HepG2 (cell line): ENCODE measurements around the gene TIMELESS. TPM values are rescaled to one million over a fixed set of nuclear protein-coding genes. Genes with fewer than 3 reads are reported as not detected.
A peak's percentile ranks its signal among the peaks of the same experiment; 100 is the strongest.

ENCODE experiments used
- CEBPB ChIP-seq: IDR thresholded peaks from 2 replicates; pipeline ENCODE4 v1.6.1; 2011; ENCODE audit warnings: low read depth, low read length, improper control_type of control experiment, borderline replicate concordance
- CENPX ChIP-seq: sonication (generic); formaldehyde crosslinking; IDR thresholded peaks from 2 replicates; pipeline ENCODE4 v1.9.0; 2021; ENCODE audit warnings: mild to moderate bottlenecking, missing genetic modification reagents, moderate library complexity
- CHCHD3 ChIP-seq: sonication (generic); formaldehyde crosslinking; IDR thresholded peaks from 2 replicates; pipeline ENCODE4 v1.8.0; 2022; ENCODE audit warnings: mild to moderate bottlenecking, missing genetic modification reagents, moderate library complexity
- HDAC1 ChIP-seq: sonication (generic); formaldehyde crosslinking; IDR thresholded peaks from 2 replicates; pipeline ENCODE4 v1.5.1; 2020; ENCODE audit warnings: mild to moderate bottlenecking, missing genetic modification reagents
- HOMEZ ChIP-seq: IDR thresholded peaks from 2 replicates; pipeline ENCODE4 v1.6.1; 2016; ENCODE audit warnings: low read depth
- IRF1 ChIP-seq: sonication (generic); formaldehyde crosslinking; IDR thresholded peaks from 2 replicates; pipeline ENCODE4 v1.4.0; 2020; ENCODE audit warnings: low read depth, mild to moderate bottlenecking, missing genetic modification reagents
- JUNB ChIP-seq: sonication (generic); formaldehyde crosslinking; IDR thresholded peaks from 2 replicates; pipeline ENCODE4 v1.8.0; 2022; ENCODE audit warnings: missing genetic modification reagents, mild to moderate bottlenecking, borderline replicate concordance
- KDM5A ChIP-seq: fragments of 200-600 bp; sonication (generic); IDR thresholded peaks from 2 replicates; pipeline ENCODE4 v1.7.0; 2018; ENCODE audit warnings: antibody characterized with exemption, mild to moderate bottlenecking, low read length, borderline replicate concordance
- KLF15 ChIP-seq: sonication (generic); formaldehyde crosslinking; IDR thresholded peaks from 2 replicates; pipeline ENCODE4 v1.8.1; 2023; ENCODE audit warnings: borderline replicate concordance, mild to moderate bottlenecking, inconsistent platforms, missing genetic modification reagents, mixed read lengths
- NFIC ChIP-seq: IDR thresholded peaks from 2 replicates; pipeline ENCODE4 v1.6.1; 2012; ENCODE audit warnings: mild to moderate bottlenecking, low read length, inconsistent platforms
- NR0B2 ChIP-seq: sonication (generic); formaldehyde crosslinking; IDR thresholded peaks from 2 replicates; pipeline ENCODE4 v1.4.0; 2020; ENCODE audit warnings: mild to moderate bottlenecking, missing genetic modification reagents
- PHB2 ChIP-seq: fragments of 450-650 bp; IDR thresholded peaks from 2 replicates; pipeline ENCODE4 v1.6.1; 2018; ENCODE audit not compliant: partially characterized antibody
- RBFOX2 ChIP-seq: fragments of 200-400 bp; formaldehyde crosslinking; IDR thresholded peaks from 2 replicates; pipeline ENCODE4 v1.6.1; 2017; ENCODE audit warnings: low read depth, mild to moderate bottlenecking, low read length
- RFXAP ChIP-seq: sonication (generic); formaldehyde crosslinking; IDR thresholded peaks from 2 replicates; pipeline ENCODE4 v1.4.0; 2020; ENCODE audit warnings: missing genetic modification reagents, borderline replicate concordance
- SMAD9 ChIP-seq: sonication (generic); formaldehyde crosslinking; IDR thresholded peaks from 2 replicates; pipeline ENCODE4 v1.5.1; 2020; ENCODE audit warnings: mild to moderate bottlenecking, missing genetic modification reagents
- TBX3 ChIP-seq: fragments of 450-650 bp; IDR thresholded peaks from 2 replicates; pipeline ENCODE4 v1.6.1; 2017; ENCODE audit warnings: antibody characterized with exemption, mild to moderate bottlenecking, inconsistent platforms, borderline replicate concordance
- TFDP2 ChIP-seq: sonication (generic); formaldehyde crosslinking; IDR thresholded peaks from 2 replicates; pipeline ENCODE4 v1.4.0; 2020; ENCODE audit warnings: missing genetic modification reagents
- TFE3 ChIP-seq: IDR thresholded peaks from 2 replicates; pipeline ENCODE4 v1.6.1; 2016
- ZBTB3 ChIP-seq: sonication (generic); formaldehyde crosslinking; IDR thresholded peaks from 2 replicates; pipeline ENCODE4 v1.4.0; 2020; ENCODE audit warnings: low read depth, mild to moderate bottlenecking, moderate library complexity, missing genetic modification reagents, borderline replicate concordance
- ZFP36L1 ChIP-seq: sonication (generic); formaldehyde crosslinking; IDR thresholded peaks from 2 replicates; pipeline ENCODE4 v1.8.0; 2022; ENCODE audit warnings: mild to moderate bottlenecking, missing genetic modification reagents, moderate library complexity
- ZFP90 ChIP-seq: sonication (generic); formaldehyde crosslinking; IDR thresholded peaks from 2 replicates; pipeline ENCODE4 v1.8.0; 2022; ENCODE audit warnings: missing genetic modification reagents, mild to moderate bottlenecking, inconsistent platforms, borderline replicate concordance
- ZNF430 ChIP-seq: sonication (generic); formaldehyde crosslinking; IDR thresholded peaks from 2 replicates; pipeline ENCODE4 v1.9.0; 2021; ENCODE audit warnings: mild to moderate bottlenecking, missing genetic modification reagents
- ZNF564 ChIP-seq: sonication (generic); formaldehyde crosslinking; IDR thresholded peaks from 2 replicates; pipeline ENCODE4 v1.8.1; 2023; ENCODE audit warnings: mild to moderate bottlenecking, missing genetic modification reagents
- ZNF674 ChIP-seq: sonication (generic); formaldehyde crosslinking; IDR thresholded peaks from 2 replicates; pipeline ENCODE4 v1.5.0; 2020; ENCODE audit warnings: low read depth, mild to moderate bottlenecking, missing genetic modification reagents
- polyA plus RNA-seq, 8 experiments: library from polyadenylated mRNA; depleted of rRNA in 3 of 8; stranded (reverse) in 7 of 8; unstranded in 1 of 8; fragments of >200 nt; fragmentation: Illumina TruSeq in 4 of 8; extraction: Trizol in 4 of 8; gene quantifications; 2 replicates each; pipeline versions ENCODE4 v1.2.1 to v1.2.3, GENCODE V29; 2011 to 2016; ENCODE audit warnings: low read depth in 4 of 8, missing spikeins in 1 of 8, mixed read lengths in 1 of 8; ENCODE audit not compliant: insufficient read depth in 1 of 8
- total RNA-seq, 5 experiments: library from RNA; depleted of rRNA; stranded (reverse); fragments of >200 nt; fragmentation: Illumina TruSeq; extraction: Trizol; gene quantifications; 2 replicates each; pipeline ENCODE4 v1.2.3, GENCODE V29; 2016; ENCODE audit warnings: low read depth in 1 of 5

The TIMELESS gene
- total and polyA plus RNA-seq, 2 of the 13 experiments (the other 11 are each of a cell fraction or from before 2014, with no cell fraction given): 4.0 to 20.3 TPM

- TF ChIP-seq NFIC (0 out of 2 replicates have a peak, but pooled peaks have one; percentile 53), ZFP90 (peak; percentile 84; the same call in 1 of the 2 replicates), KDM5A (peak; percentile 88), RFXAP (CRISPR knock-in tag) (no peak; the same call in 1 of the 2 replicates), ZNF674 (no peak), ZBTB3 (CRISPR knock-in tag) (peak; percentile 74), SMAD9 (CRISPR knock-in tag) (peak; percentile 21; the same call in 1 of the 2 replicates), CENPX (no peak), TBX3 (no peak), TFDP2 (peak; percentile 97), CHCHD3 (CRISPR knock-in tag) (no peak), ZNF430 (CRISPR knock-in tag) (peak; percentile 95), ZFP36L1 (CRISPR knock-in tag) (peak; percentile 72; the same call in 1 of the 2 replicates), IRF1 (CRISPR knock-in tag) (0 out of 2 replicates have a peak, but pooled peaks have one; percentile 76), PHB2 (no peak), JUNB (CRISPR knock-in tag) (0 out of 2 replicates have a peak, but pooled peaks have one; percentile 34), RBFOX2 (peak; percentile 95), KLF15 (CRISPR knock-in tag) (no peak; the same call in 1 of the 2 replicates), NR0B2 (CRISPR knock-in tag) (peak; percentile 96), HOMEZ (CRISPR knock-in tag) (peak; percentile 80), HDAC1 (CRISPR knock-in tag) (peak; percentile 97), ZNF564 (CRISPR knock-in tag) (peak; percentile 89), CEBPB (no peak), TFE3 (CRISPR knock-in tag) (peak; percentile 95)
These were observed 19.2 kb upstream of the TIMELESS start, which contains the start of gene SPRYD4 (continued) for GRCh38 chr12:56468216-56469006.
